ENCODE measurements around the gene ENPP1. TPM values are rescaled to one million over a fixed set of nuclear protein-coding genes. Genes with fewer than 3 reads are reported as not detected.

Gene ENPP1
- total and polyA plus RNA-seq, 9 of the 15 experiments (the other 6 are each of a cell fraction or from before 2014, with no cell fraction given) = 0.03 to 0.56 (median 0.14) TPM

GRCh38 chr6:131765804-131766135 is 42.0 kb upstream of the ENPP1 start:
- POLR2A ChIA-PET = no interaction called here

GRCh38 chr6:131766631-131767030 is 41.2 kb upstream of the ENPP1 start:
- BruUV-seq (replicated peaks) = no TSS peak
- DNase-seq (ENCODE audit: extremely low read depth in 1 of 4, low spot score in 3 of 4) (no peak), ATAC-seq (no peak), FAIRE-seq (no peak)
- ChIA-PET POLR2A (interaction anchor here (0.6 to 0.7 kb wide), 2 partner anchors 10 to 88 kb away, joined by 3 read pairs; no protein-coding TSS in a partner anchor), CTCF (ENCODE audit: low intra/inter-chr PET ratio) (no interaction called here)
- Histone ChIP-seq H3K4me2 (ENCODE audit: insufficient read depth, low read length) (no peak overlapping the region), H3K36me3 (ENCODE audit: control insufficient read depth, insufficient read depth, low read length) (no peaks in the 10 kb centered on the region), H3K9ac (ENCODE audit: insufficient read depth in 1 of 2, low read depth in 2 of 2, low read length in 2 of 2) (no peak overlapping the region), H3K9me3 (replicated peaks; ENCODE audit: control insufficient read depth, insufficient read depth, low read depth, low read length) (no peaks in the 10 kb centered on the region), H3K27me3 (ENCODE audit: control insufficient read depth in 2 of 2, insufficient read depth in 2 of 2, low read length in 2 of 2) (0 out of 5 replicates have a peak, but pooled peaks cover 0 to 2% of the 10 kb centered on the region in 2 experiments), H3K9me1 (ENCODE audit: control insufficient read depth, insufficient read depth, low read length) (no peaks in the 10 kb centered on the region), H3K4me1 (replicated peaks in 1 of 2; ENCODE audit: control insufficient read depth in 2 of 2, insufficient read depth in 2 of 2, low read length in 2 of 2) (no peaks in the 10 kb centered on the region; a peak in 1 of 5 replicates), H3K4me3 (no peak overlapping the region), H2AFZ (ENCODE audit: low read depth, low read length) (no peak overlapping the region), H3K27ac (ENCODE audit: extremely low read depth, low read depth, low read length) (no peak overlapping the region), H4K20me1 (replicated peaks; ENCODE audit: control insufficient read depth, insufficient read depth, low read length) (no peaks in the 10 kb centered on the region), H3K79me2 (ENCODE audit: control insufficient read depth, insufficient read depth, low read length) (no peaks in the 10 kb centered on the region)
- in situ Hi-C loops (cut with MboI) (no loop called here), intact Hi-C loops (cut with micrococcal nuclease) (no loop called here)
- 0% methylated on average over 2 of the region's 2 CpGs for WGBS (ENCODE audit: insufficient coverage, low coverage, missing lambda C conversion rate)
- TF ChIP-seq HDAC8 (tag; IDR thresholded peaks at IDR 0.05) (no peak), VEZF1 (CRISPR knock-in tag; IDR thresholded peaks at IDR 0.05) (no peak), ZBED1 (IDR thresholded peaks at IDR 0.05) (no peak), ZNF407 (IDR thresholded peaks at IDR 0.05; ENCODE audit: low read depth) (no peak)

More at GRCh38 chr6:131765804-131766135, 42.0 kb upstream of the ENPP1 start:
- FAIRE-seq (no peak), DNase-seq (ENCODE audit: extremely low read depth in 1 of 4, low spot score in 3 of 4) (no peak), ATAC-seq (no peak)
- Histone ChIP-seq H3K27ac (ENCODE audit: extremely low read depth, low read depth, low read length) (no peak overlapping the region), H3K4me1 (replicated peaks in 1 of 2; ENCODE audit: control insufficient read depth in 2 of 2, insufficient read depth in 2 of 2, low read length in 2 of 2) (no peaks in the 10 kb centered on the region; a peak in 1 of 5 replicates), H3K36me3 (ENCODE audit: control insufficient read depth, insufficient read depth, low read length) (no peaks in the 10 kb centered on the region), H2AFZ (ENCODE audit: low read depth, low read length) (no peak overlapping the region), H3K9me3 (replicated peaks; ENCODE audit: control insufficient read depth, insufficient read depth, low read depth, low read length) (no peaks in the 10 kb centered on the region), H3K9ac (ENCODE audit: insufficient read depth in 1 of 2, low read depth in 2 of 2, low read length in 2 of 2) (no peak overlapping the region), H3K79me2 (ENCODE audit: control insufficient read depth, insufficient read depth, low read length) (no peaks in the 10 kb centered on the region), H3K4me3 (no peak overlapping the region), H3K27me3 (ENCODE audit: control insufficient read depth in 2 of 2, insufficient read depth in 2 of 2, low read length in 2 of 2) (0 out of 5 replicates have a peak, but pooled peaks cover 0 to 2% of the 10 kb centered on the region in 2 experiments), H3K9me1 (ENCODE audit: control insufficient read depth, insufficient read depth, low read length) (no peaks in the 10 kb centered on the region), H4K20me1 (replicated peaks; ENCODE audit: control insufficient read depth, insufficient read depth, low read length) (no peaks in the 10 kb centered on the region), H3K4me2 (ENCODE audit: insufficient read depth, low read length) (no peak overlapping the region)
- CTCF ChIA-PET (ENCODE audit: low intra/inter-chr PET ratio) = no interaction called here
- in situ Hi-C loops (cut with MboI) = no loop called here
- no TSS peak for BruUV-seq (replicated peaks)
- TF ChIP-seq BRD4 (IDR thresholded peaks at IDR 0.05) = no peak
- WGBS (ENCODE audit: insufficient coverage, low coverage, missing lambda C conversion rate) = 1% methylated on average over 4 of the region's 4 CpGs
- intact Hi-C loops (cut with micrococcal nuclease) = no loop called here

Measured in K562 (cell line).